Skeletal muscle satellite cell (primary cell): ENCODE data around the gene COBLL1.
"Not testable (repeated sequence)": the region's sequence is repeated elsewhere in the genome, so short reads cannot be mapped to it uniquely, and the experiment has no call there.

Experiments used
- H3K27me3 ChIP-seq: 2 replicates; pipeline ENCODE4 v1.7.0; 2013; ENCODE audit warnings: low read length; ENCODE audit not compliant: control insufficient read depth, insufficient read depth
- H3K36me3 ChIP-seq: 2 replicates; pipeline ENCODE4 v1.7.0; 2013; ENCODE audit warnings: mild to moderate bottlenecking, control low read depth, low read length; ENCODE audit not compliant: insufficient read depth
- H3K4me1 ChIP-seq: 2 replicates; pipeline ENCODE4 v1.7.0; 2013; ENCODE audit warnings: low read length; ENCODE audit not compliant: control insufficient read depth, insufficient read depth
- H3K4me2 ChIP-seq: 2 replicates; pipeline ENCODE4 v1.7.0; 2013; ENCODE audit warnings: mild to moderate bottlenecking, low read length
- H3K4me3 ChIP-seq: 2 replicates; pipeline ENCODE4 v1.7.0; 2013; ENCODE audit warnings: low read length
- H3K9ac ChIP-seq: 2 replicates; pipeline ENCODE4 v1.7.0; 2013; ENCODE audit warnings: mild to moderate bottlenecking, low read depth, low read length, moderate library complexity
- H3K9me3 ChIP-seq: replicated peaks from 2 replicates; pipeline ENCODE4 v1.7.0; 2013; ENCODE audit warnings: mild to moderate bottlenecking, control low read depth, low read length

Gene COBLL1

GRCh38 chr2:164719996-164720941 lies 121.4 kb downstream of the COBLL1 start:
- Histone ChIP-seq H3K4me1 (peaks cover 12% of the 10 kb centered on the region), H3K4me2 (no peak overlapping the region), H3K27me3 (no peaks in the 10 kb centered on the region), H3K9ac (no peak overlapping the region), H3K36me3 (no peaks in the 10 kb centered on the region), H3K4me3 (no peak overlapping the region), H3K9me3 (no peaks in the 10 kb centered on the region)

- Histone ChIP-seq H3K4me3 (no peak overlapping the region), H3K36me3 (no peaks in the 10 kb centered on the region), H3K9me3 (no peaks in the 10 kb centered on the region)
Measured at GRCh38 chr2:164717000-164717803, 124.4 kb downstream of the COBLL1 start.

GRCh38 chr2:164714471-164714870 lies 127.2 kb downstream of the COBLL1 start:
- Histone ChIP-seq H3K9me3 (no peaks in the 10 kb centered on the region), H3K4me2 (no peak overlapping the region), H3K36me3 (no peaks in the 10 kb centered on the region), H3K4me1 (peaks cover 5% of the 10 kb centered on the region), H3K4me3 (no peak overlapping the region), H3K27me3 (no peaks in the 10 kb centered on the region), H3K9ac (no peak overlapping the region)

More at GRCh38 chr2:164717000-164717803, 124.4 kb downstream of the COBLL1 start:
- H3K27me3 ChIP-seq = no peaks in the 10 kb centered on the region
- no peak overlapping the region for H3K9ac ChIP-seq
- peaks cover 5% of the 10 kb centered on the region for H3K4me1 ChIP-seq
- H3K4me2 ChIP-seq = no peak overlapping the region

DNA sequence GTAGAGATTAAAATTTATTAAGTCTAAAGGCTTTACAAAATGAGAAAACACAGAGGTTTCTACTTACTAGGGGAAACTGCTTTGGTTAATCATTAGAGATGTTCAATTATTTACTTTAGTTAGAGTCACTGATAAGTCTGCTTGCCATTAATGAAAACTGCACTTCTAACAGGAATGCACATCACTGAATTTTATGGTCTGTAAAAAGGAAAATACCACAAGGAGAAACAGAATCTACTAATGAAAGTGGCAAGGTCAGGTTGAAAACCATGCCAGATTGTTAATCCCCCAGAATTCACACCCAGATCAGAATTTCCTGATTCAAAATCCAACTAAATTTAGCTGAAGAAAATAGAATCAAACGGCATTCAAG lies 129.9 kb downstream of the COBLL1 start:
- Histone ChIP-seq H3K4me1 (peaks cover 7% of the 10 kb centered on the region), H3K4me3 (no peak overlapping the region), H3K27me3 (no peaks in the 10 kb centered on the region), H3K4me2 (no peak overlapping the region), H3K9me3 (no peaks in the 10 kb centered on the region), H3K9ac (no peak overlapping the region), H3K36me3 (no peaks in the 10 kb centered on the region)

- peaks cover 13% of the 10 kb centered on the region for H3K4me1 ChIP-seq
- H3K9me3 ChIP-seq = no peaks in the 10 kb centered on the region
- H3K9ac ChIP-seq = no peak overlapping the region
- no peak overlapping the region for H3K4me2 ChIP-seq
- H3K4me3 ChIP-seq = no peak overlapping the region
- H3K36me3 ChIP-seq = no peaks in the 10 kb centered on the region
- no peaks in the 10 kb centered on the region for H3K27me3 ChIP-seq
Measured at GRCh38 chr2:164710837-164711765, 130.5 kb downstream of the COBLL1 start.

GRCh38 chr2:164710252-164710836 lies 131.3 kb downstream of the COBLL1 start:
- H3K36me3 ChIP-seq, H3K4me2 ChIP-seq, H3K4me3 ChIP-seq, H3K27me3 ChIP-seq, H3K9me3 ChIP-seq, H3K9ac ChIP-seq: not testable (repeated sequence)
- H3K4me1 ChIP-seq = peaks cover 14% of the 10 kb centered on the region

- Histone ChIP-seq H3K9ac (no peak overlapping the region), H3K27me3 (no peaks in the 10 kb centered on the region), H3K4me2 (no peak overlapping the region), H3K4me1 (peaks cover 14% of the 10 kb centered on the region), H3K36me3 (no peaks in the 10 kb centered on the region), H3K4me3 (no peak overlapping the region), H3K9me3 (no peaks in the 10 kb centered on the region)
Measured at GRCh38 chr2:164706522-164706921, 135.1 kb downstream of the COBLL1 start.

DNA sequence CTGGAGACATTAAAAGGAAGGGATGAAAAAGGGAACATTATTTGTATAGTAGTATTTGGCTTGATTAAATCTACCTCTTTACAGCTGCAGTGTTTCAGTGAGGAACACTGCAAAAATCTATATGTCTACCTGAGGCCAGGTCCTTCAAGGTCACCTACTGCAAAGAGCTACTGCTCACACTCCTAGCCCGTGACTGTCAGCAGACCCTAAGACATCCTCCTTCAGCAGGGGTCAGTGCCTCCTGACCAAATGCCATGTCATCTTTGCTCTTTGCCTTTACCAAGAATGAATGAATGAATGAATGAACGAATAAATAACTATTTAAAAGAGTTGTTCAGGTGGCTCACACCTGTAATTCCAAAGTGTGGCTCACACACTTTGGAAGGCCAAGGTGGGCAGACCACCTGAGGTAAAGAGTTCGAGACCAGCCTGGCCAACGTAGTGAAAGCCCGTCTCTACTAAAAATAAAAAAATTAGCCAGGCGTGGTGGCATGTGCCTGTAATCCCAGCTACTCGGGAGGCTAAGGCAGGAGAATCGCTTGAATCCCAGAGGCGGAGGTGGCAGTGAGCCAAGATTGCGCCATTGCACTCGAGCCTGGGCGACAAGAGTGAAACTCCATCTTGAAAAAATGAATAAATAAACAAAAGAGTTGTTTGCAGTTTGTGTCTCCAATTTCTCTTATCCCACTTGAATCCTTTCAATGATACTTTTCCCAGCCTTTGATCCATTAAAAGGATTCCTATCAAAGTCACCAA lies 136.0 kb downstream of the COBLL1 start:
- no peak overlapping the region for H3K9ac ChIP-seq
- no peaks in the 10 kb centered on the region for H3K9me3 ChIP-seq
- H3K36me3 ChIP-seq = no peaks in the 10 kb centered on the region
- H3K27me3 ChIP-seq = no peaks in the 10 kb centered on the region
- H3K4me1 ChIP-seq = peaks cover 14% of the 10 kb centered on the region
- H3K4me3 ChIP-seq = no peak overlapping the region
- no peak overlapping the region for H3K4me2 ChIP-seq

DNA sequence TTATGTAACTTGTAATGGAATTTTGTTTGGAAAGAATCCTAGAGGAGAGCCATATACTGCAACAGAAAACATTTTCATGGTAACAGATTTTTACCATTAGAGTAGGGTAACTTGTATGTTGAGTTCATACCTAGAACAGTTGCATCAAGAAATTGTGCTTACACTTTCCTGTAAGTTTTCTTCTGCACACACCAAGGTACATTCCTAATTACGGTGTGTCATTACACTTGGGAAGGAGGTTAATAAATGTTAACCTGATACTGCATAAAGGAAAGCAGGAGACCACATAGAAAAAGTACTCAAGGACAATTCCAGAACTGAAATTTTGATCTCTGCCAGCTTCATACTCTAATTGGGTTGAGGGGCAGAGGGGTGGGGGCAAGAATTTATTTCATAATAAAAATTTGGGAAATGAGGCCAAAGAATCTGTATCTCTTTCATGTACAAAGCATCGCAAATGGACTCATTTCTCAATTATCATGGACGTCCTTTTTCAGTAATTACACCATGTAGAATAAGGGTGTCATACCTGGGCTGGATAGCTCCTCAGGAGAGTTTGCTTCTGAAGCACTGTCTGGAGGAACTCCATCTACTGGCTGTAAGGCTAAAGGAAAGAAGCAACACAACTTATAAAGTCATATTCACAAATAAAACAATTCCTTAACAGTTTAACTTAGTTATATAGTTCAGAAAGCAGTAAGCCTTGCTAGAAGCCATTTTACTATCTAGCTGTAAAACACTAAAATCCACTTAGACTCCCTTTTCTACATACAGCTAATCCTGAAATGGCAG lies 137.5 kb downstream of the COBLL1 start:
- no peak overlapping the region for H3K9ac ChIP-seq
- no peak overlapping the region for H3K4me3 ChIP-seq
- no peaks in the 10 kb centered on the region for H3K27me3 ChIP-seq
- H3K9me3 ChIP-seq = no peaks in the 10 kb centered on the region
- H3K4me1 ChIP-seq = peaks cover 9% of the 10 kb centered on the region
- H3K36me3 ChIP-seq = no peaks in the 10 kb centered on the region
- H3K4me2 ChIP-seq = no peak overlapping the region

DNA sequence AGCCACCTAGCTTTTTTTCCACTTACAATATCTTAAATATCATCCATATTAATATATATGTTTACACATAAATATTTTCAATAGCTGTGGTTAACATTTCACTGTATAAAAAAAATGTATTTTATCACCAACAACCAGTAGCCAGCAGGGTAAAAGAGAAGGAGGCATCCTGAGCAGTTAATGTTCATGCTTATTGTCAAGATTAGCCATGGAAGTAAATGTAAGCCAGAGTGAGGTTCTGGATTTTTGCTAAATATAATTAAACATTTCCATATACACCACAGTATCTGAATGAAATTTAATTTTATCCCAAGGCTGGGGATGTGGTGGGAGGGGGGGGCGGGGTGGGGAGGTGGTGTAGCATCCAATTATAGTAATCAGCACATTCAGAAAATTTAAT lies 140.1 kb downstream of the COBLL1 start:
- peaks cover 5% of the 10 kb centered on the region for H3K4me1 ChIP-seq
- no peaks in the 10 kb centered on the region for H3K36me3 ChIP-seq
- H3K9me3 ChIP-seq = no peaks in the 10 kb centered on the region
- no peaks in the 10 kb centered on the region for H3K27me3 ChIP-seq
- no peak overlapping the region for H3K4me2 ChIP-seq
- no peak overlapping the region for H3K4me3 ChIP-seq
- no peak overlapping the region for H3K9ac ChIP-seq
